ENCODE data around the gene STAG3. TPM values are rescaled to one million over a fixed set of nuclear protein-coding genes. Genes with fewer than 3 reads are reported as not detected.
A peak's percentile ranks its signal among the peaks of the same experiment; 100 is the strongest.

The STAG3 gene
- total and polyA plus RNA-seq, 2 experiments from 2014 or later = 1.0 to 4.8 TPM

- H3K36me3 ChIP-seq (replicated peaks; ENCODE audit: insufficient read depth, low read depth) = no peaks in the 10 kb centered on the region
- no peak overlapping the region for H2AFZ ChIP-seq
- no peaks in the 10 kb centered on the region for H3K9me2 ChIP-seq (replicated peaks; ENCODE audit: insufficient read depth)
- no peaks in the 10 kb centered on the region for H3K4me1 ChIP-seq (ENCODE audit: insufficient read depth)
- H3K27ac ChIP-seq = no peak overlapping the region
- H3K4me2 ChIP-seq = no peak overlapping the region
- 43% methylated on average over 2 of the region's 2 CpGs for WGBS (ENCODE audit: low lambda C conversion rate, missing lambda C conversion rate)
- H3K27me3 ChIP-seq = peaks cover 4% of the 10 kb centered on the region
- DNase-seq (ENCODE audit: low spot score) = no peak
- no peak overlapping the region for H3K4me3 ChIP-seq
- H3K9me3 ChIP-seq (ENCODE audit: low read depth) = no peaks in the 10 kb centered on the region
- H3K79me2 ChIP-seq = no peaks in the 10 kb centered on the region
- TF ChIP-seq EZH2phosphoT487 (IDR thresholded peaks at IDR 0.05; ENCODE audit: low read depth, severe bottlenecking, unreplicated experiment) (no peak), EZH2 (IDR thresholded peaks at IDR 0.05; ENCODE audit: borderline replicate concordance) (no peak), CTCF (IDR thresholded peaks at IDR 0.05; ENCODE audit: poor library complexity) (no peak)
- no peaks in the 10 kb centered on the region for H4K20me1 ChIP-seq (ENCODE audit: insufficient read depth, poor library complexity, severe bottlenecking)
Observed at GRCh38 chr7:100185726-100186125, 8.0 kb downstream of the STAG3 start.

GRCh38 chr7:100189061-100189460 lies 11.3 kb downstream of the STAG3 start:
- no peak overlapping the region for H2AFZ ChIP-seq
- no peaks in the 10 kb centered on the region for H3K27me3 ChIP-seq
- no peaks in the 10 kb centered on the region for H3K79me2 ChIP-seq
- H3K9me2 ChIP-seq (replicated peaks; ENCODE audit: insufficient read depth) = no peaks in the 10 kb centered on the region
- H3K36me3 ChIP-seq (replicated peaks; ENCODE audit: insufficient read depth, low read depth) = no peaks in the 10 kb centered on the region
- H4K20me1 ChIP-seq (ENCODE audit: insufficient read depth, poor library complexity, severe bottlenecking) = no peaks in the 10 kb centered on the region
- H3K4me2 ChIP-seq = no peak overlapping the region
- no peaks in the 10 kb centered on the region for H3K9me3 ChIP-seq (ENCODE audit: low read depth)
- 65% methylated on average over 3 of the region's 3 CpGs for WGBS (ENCODE audit: low lambda C conversion rate, missing lambda C conversion rate)
- no peak for DNase-seq (ENCODE audit: low spot score)
- TF ChIP-seq CTCF (IDR thresholded peaks at IDR 0.05; ENCODE audit: poor library complexity) (no peak), EZH2 (IDR thresholded peaks at IDR 0.05; ENCODE audit: borderline replicate concordance) (no peak), EZH2phosphoT487 (IDR thresholded peaks at IDR 0.05; ENCODE audit: low read depth, severe bottlenecking, unreplicated experiment) (no peak)
- no peak overlapping the region for H3K4me3 ChIP-seq
- H3K4me1 ChIP-seq (ENCODE audit: insufficient read depth) = no peaks in the 10 kb centered on the region
- H3K27ac ChIP-seq = no peak overlapping the region

- Histone ChIP-seq H3K27ac (no peak overlapping the region), H3K4me1 (ENCODE audit: insufficient read depth) (no peaks in the 10 kb centered on the region), H3K4me2 (no peak overlapping the region), H4K20me1 (ENCODE audit: insufficient read depth, poor library complexity, severe bottlenecking) (no peaks in the 10 kb centered on the region), H3K79me2 (no peaks in the 10 kb centered on the region), H3K9me3 (ENCODE audit: low read depth) (no peaks in the 10 kb centered on the region), H3K27me3 (no peaks in the 10 kb centered on the region), H2AFZ (no peak overlapping the region), H3K36me3 (replicated peaks; ENCODE audit: insufficient read depth, low read depth) (no peaks in the 10 kb centered on the region), H3K4me3 (no peak overlapping the region), H3K9me2 (replicated peaks; ENCODE audit: insufficient read depth) (no peaks in the 10 kb centered on the region)
- DNase-seq (ENCODE audit: low spot score) = no peak
- 77% methylated on average over 4 of the region's 4 CpGs for WGBS (ENCODE audit: low lambda C conversion rate, missing lambda C conversion rate)
- TF ChIP-seq CTCF (IDR thresholded peaks at IDR 0.05; ENCODE audit: poor library complexity) = peak; percentile 41
- TF ChIP-seq EZH2 (IDR thresholded peaks at IDR 0.05; ENCODE audit: borderline replicate concordance) = no peak
Observed at GRCh38 chr7:100190048-100190711, 12.5 kb downstream of the STAG3 start.
